Testis (tissue), 3 donors: Measurements from ENCODE around the gene QDPR. TPM values are rescaled to one million over a fixed set of nuclear protein-coding genes. Genes with fewer than 3 reads are reported as not detected.

ENCODE experiments used
- DNase-seq: peaks from one replicate; pipeline ENCODE4 v3.0.0-alpha.2; 2019
- H3K27ac ChIP-seq, 2 donors: fragments of 200-600 bp; sonication (generic); one replicate each; pipeline ENCODE4 v1.5.1; 2019
- H3K27me3 ChIP-seq: fragments of 200-600 bp; sonication (generic); one replicate; pipeline ENCODE4 v1.5.1; 2019
- H3K36me3 ChIP-seq: fragments of 200-600 bp; sonication (generic); one replicate; pipeline ENCODE4 v1.5.1; 2017; ENCODE audit warnings: low read depth; ENCODE audit errors: missing control alignments
- H3K4me1 ChIP-seq: fragments of 200-600 bp; sonication (generic); one replicate; pipeline ENCODE4 v1.5.1; 2019
- H3K4me3 ChIP-seq, 2 donors: fragments of 200-600 bp; sonication (generic); one replicate each; pipeline ENCODE4 v1.5.1; 2017 to 2019
- H3K9me3 ChIP-seq: fragments of 200-600 bp; sonication (generic); one replicate; pipeline ENCODE4 v1.5.1; 2017
- POLR2A ChIP-seq: fragments of 450-650 bp; IDR thresholded peaks from one replicate; pipeline ENCODE4 v1.6.1; 2017; ENCODE audit warnings: antibody characterized with exemption, mild to moderate bottlenecking, moderate library complexity
- WGBS, 2 donors: methylation state at CpG; one replicate each; pipeline ENCODE4 v1.1.5; 2018; 5-methylcytosine and 5-hydroxymethylcytosine counted together
- intact Hi-C: fragments of 100-400 bp; cut with DNase I; formaldehyde crosslinking; loops from one replicate; pipeline ENCODE4 v1.15.1; 2023; ENCODE audit warnings: low total_unique reads
- polyA plus RNA-seq: library from polyadenylated mRNA; stranded (reverse); fragments of 350-450 nt; fragmentation: Illumina TruSeq; extraction: RNeasy Lipid Tissue Mini Kit (QIAGEN cat#74804); gene quantifications from one replicate; pipeline ENCODE4 v1.2.3, GENCODE V29; 2014; ENCODE audit warnings: low read depth, low replicate concordance; ENCODE audit not compliant: insufficient read depth
- total RNA-seq, 2 donors: library from RNA; depleted of rRNA; stranded (reverse); fragments of >200 nt; gene quantifications; one replicate each; pipeline ENCODE4 v1.2.3, GENCODE V29; 2016
- TF ChIP-seq, protein P1 (sequence below), 3 experiments: fragments of 450-650 bp in 2 of 3; fragments of 200-600 bp in 1 of 3; sonication (generic) in 1 of 3; IDR thresholded peaks; one replicate each; pipeline ENCODE4 v1.5.1; 2016 to 2019; ENCODE audit warnings: antibody characterized with exemption in 3 of 3, mild to moderate bottlenecking in 2 of 3, moderate library complexity in 1 of 3

Gene QDPR
- total and polyA plus RNA-seq, 3 donors from 2014 or later = 15.9 to 31.7 (median 20.7) TPM

DNA sequence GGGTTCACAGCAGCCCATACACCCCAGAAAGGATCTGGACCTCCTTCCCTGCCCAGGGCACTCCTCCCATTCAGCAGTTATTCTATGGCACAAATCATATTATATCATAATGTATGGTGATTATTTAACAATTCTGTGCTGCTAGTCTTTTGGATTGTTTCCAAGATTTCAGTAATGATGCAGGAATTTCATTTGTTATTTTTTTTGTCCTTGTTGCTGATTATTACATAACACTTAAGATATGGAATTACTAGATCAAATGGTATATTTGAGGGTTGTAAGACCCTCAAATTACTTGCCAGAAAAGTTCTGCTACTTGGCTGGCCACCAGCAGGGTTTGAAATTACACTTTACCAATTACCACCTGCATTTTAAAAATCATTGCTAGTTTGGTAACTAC lies 36.4 kb downstream of the QDPR start:
- H3K4me1 ChIP-seq = no peaks in the 10 kb centered on the region
- no peak for TF ChIP-seq POLR2A
- TF ChIP-seq, protein P1, sequence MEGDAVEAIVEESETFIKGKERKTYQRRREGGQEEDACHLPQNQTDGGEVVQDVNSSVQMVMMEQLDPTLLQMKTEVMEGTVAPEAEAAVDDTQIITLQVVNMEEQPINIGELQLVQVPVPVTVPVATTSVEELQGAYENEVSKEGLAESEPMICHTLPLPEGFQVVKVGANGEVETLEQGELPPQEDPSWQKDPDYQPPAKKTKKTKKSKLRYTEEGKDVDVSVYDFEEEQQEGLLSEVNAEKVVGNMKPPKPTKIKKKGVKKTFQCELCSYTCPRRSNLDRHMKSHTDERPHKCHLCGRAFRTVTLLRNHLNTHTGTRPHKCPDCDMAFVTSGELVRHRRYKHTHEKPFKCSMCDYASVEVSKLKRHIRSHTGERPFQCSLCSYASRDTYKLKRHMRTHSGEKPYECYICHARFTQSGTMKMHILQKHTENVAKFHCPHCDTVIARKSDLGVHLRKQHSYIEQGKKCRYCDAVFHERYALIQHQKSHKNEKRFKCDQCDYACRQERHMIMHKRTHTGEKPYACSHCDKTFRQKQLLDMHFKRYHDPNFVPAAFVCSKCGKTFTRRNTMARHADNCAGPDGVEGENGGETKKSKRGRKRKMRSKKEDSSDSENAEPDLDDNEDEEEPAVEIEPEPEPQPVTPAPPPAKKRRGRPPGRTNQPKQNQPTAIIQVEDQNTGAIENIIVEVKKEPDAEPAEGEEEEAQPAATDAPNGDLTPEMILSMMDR (IDR thresholded peaks at IDR 0.05) = no peak
- no peak overlapping the region for H3K4me3 ChIP-seq
- no peaks in the 10 kb centered on the region for H3K36me3 ChIP-seq
- H3K27ac ChIP-seq = no peak overlapping the region
- intact Hi-C loops = no loop called here
- DNase-seq = no peak
- no peaks in the 10 kb centered on the region for H3K27me3 ChIP-seq
- H3K9me3 ChIP-seq = no peaks in the 10 kb centered on the region

- no peaks in the 10 kb centered on the region for H3K27me3 ChIP-seq
- no peak for DNase-seq
- no peaks in the 10 kb centered on the region for H3K9me3 ChIP-seq
- H3K36me3 ChIP-seq = no peaks in the 10 kb centered on the region
- TF ChIP-seq, protein P1 (IDR thresholded peaks at IDR 0.05) = no peak
- TF ChIP-seq POLR2A = no peak
- H3K4me3 ChIP-seq = no peak overlapping the region
- H3K27ac ChIP-seq = no peak overlapping the region
- intact Hi-C loops = loop anchor here (5.0 kb wide), 1 partner anchor 1178 kb away; no protein-coding TSS in a partner anchor
- H3K4me1 ChIP-seq = no peaks in the 10 kb centered on the region
- 79 to 80% methylated on average over 11 of the region's 11 CpGs for WGBS, 2 donors
Observed at GRCh38 chr4:17469931-17470674, 41.8 kb downstream of the QDPR start.

DNA sequence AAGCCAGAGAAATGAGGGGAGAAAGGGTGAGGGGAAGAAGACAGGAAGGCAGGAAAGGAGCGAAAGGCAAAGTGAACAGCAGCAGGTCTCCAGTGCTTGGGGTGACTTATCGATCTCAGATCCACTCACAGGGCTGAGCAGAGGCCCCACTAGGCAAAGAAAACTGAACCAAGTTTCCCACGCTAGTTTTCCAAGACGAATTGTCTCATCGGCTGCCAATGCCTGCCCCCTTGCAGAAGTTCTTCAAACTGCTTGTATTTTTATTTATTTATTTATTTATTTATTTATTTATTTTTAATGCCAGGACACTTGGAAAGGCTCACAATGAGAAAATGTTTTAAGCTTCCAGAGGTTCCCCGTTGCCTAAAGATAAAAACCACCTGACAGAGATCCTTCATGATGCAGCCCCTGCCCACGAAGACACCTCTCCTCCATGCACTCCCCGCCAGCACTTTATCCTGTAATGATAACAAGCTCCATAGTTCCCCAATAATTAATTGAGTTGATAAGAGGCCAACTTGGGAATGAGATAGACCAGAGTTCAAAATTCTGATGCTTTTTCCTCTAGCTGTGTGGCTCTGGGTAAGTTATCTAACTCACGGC lies 43.2 kb downstream of the QDPR start:
- intact Hi-C loops = loop anchor here (5.0 kb wide), 1 partner anchor 1176 kb away; no protein-coding TSS in a partner anchor
- H3K36me3 ChIP-seq = no peaks in the 10 kb centered on the region
- 39 to 41% methylated on average over 9 of the region's 9 CpGs for WGBS, 2 donors
- no peaks in the 10 kb centered on the region for H3K9me3 ChIP-seq
- no peak overlapping the region for H3K4me3 ChIP-seq
- H3K4me1 ChIP-seq = no peaks in the 10 kb centered on the region
- no peak for TF ChIP-seq POLR2A
- TF ChIP-seq, protein P1 (IDR thresholded peaks at IDR 0.05) = peak in 2 of 3 experiments; percentile 40 to 77
- no peaks in the 10 kb centered on the region for H3K27me3 ChIP-seq
- DNase-seq = peak; percentile 31
- no peak overlapping the region for H3K27ac ChIP-seq

GRCh38 chr4:17463606-17464005 lies 48.3 kb downstream of the QDPR start:
- no peaks in the 10 kb centered on the region for H3K36me3 ChIP-seq
- no peaks in the 10 kb centered on the region for H3K4me1 ChIP-seq
- no peaks in the 10 kb centered on the region for H3K27me3 ChIP-seq
- no peak for DNase-seq
- H3K9me3 ChIP-seq = no peaks in the 10 kb centered on the region
- TF ChIP-seq POLR2A = no peak
- TF ChIP-seq, protein P1 (IDR thresholded peaks at IDR 0.05) = no peak
- intact Hi-C loops = no loop called here
- no peak overlapping the region for H3K4me3 ChIP-seq
- no peak overlapping the region for H3K27ac ChIP-seq
- 80 to 92% methylated on average over 1 of the region's 1 CpG for WGBS, 2 donors
